Transverse colon (tissue), 3 donors: Measurements from ENCODE around the gene ARHGAP21.

Experiments used
- EP300 ChIP-seq: sonication (generic); formaldehyde crosslinking; IDR thresholded peaks from one replicate; pipeline ENCODE4 v1.6.1; 2017; ENCODE audit warnings: antibody characterized with exemption, low read depth
- TF ChIP-seq, protein P1 (sequence below), 5 experiments: fragments of 200-600 bp in 3 of 5; fragments of 450-650 bp in 2 of 5; sonication (generic) in 3 of 5; IDR thresholded peaks; 1 replicate in 2 of 5; 2 replicates in 3 of 5; pipeline ENCODE4 v1.5.1; 2016 to 2017; ENCODE audit warnings: antibody characterized with exemption in 5 of 5, inconsistent platforms in 3 of 5, mild to moderate bottlenecking in 2 of 5, moderate library complexity in 1 of 5

DNA sequence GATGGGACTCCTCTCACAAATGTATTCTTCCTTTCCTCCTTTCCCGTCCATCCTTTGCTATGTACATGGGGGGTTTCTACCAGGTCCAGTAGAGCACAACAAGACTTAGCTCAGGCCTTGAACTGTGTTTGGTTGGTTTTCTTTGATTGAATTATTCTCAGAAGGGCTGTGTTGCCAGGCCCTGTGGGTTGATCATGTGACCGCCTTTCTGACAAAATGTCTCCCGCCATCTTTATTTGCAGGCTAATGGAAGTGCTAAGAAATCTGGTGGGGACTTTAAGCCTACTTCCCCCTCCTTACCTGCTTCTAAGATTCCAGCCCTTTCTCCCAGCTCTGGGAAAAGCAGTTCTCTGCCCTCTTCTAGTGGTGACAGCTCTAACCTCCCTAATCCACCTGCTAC lies 178.1 kb downstream of the ARHGAP21 start:
- TF ChIP-seq, protein P1, sequence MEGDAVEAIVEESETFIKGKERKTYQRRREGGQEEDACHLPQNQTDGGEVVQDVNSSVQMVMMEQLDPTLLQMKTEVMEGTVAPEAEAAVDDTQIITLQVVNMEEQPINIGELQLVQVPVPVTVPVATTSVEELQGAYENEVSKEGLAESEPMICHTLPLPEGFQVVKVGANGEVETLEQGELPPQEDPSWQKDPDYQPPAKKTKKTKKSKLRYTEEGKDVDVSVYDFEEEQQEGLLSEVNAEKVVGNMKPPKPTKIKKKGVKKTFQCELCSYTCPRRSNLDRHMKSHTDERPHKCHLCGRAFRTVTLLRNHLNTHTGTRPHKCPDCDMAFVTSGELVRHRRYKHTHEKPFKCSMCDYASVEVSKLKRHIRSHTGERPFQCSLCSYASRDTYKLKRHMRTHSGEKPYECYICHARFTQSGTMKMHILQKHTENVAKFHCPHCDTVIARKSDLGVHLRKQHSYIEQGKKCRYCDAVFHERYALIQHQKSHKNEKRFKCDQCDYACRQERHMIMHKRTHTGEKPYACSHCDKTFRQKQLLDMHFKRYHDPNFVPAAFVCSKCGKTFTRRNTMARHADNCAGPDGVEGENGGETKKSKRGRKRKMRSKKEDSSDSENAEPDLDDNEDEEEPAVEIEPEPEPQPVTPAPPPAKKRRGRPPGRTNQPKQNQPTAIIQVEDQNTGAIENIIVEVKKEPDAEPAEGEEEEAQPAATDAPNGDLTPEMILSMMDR (IDR thresholded peaks at IDR 0.05), result no peak
- TF ChIP-seq EP300, result no peak
